Stimulated activated naive CD4-positive, alpha-beta T cell (primary cell): ENCODE data around the gene MT3.

Experiments
- DNase-seq, 6 experiments: peaks; one replicate each; lab custom pipeline; 2025; lab: John Stamatoyannopoulos, UW

MT3 gene

DNA sequence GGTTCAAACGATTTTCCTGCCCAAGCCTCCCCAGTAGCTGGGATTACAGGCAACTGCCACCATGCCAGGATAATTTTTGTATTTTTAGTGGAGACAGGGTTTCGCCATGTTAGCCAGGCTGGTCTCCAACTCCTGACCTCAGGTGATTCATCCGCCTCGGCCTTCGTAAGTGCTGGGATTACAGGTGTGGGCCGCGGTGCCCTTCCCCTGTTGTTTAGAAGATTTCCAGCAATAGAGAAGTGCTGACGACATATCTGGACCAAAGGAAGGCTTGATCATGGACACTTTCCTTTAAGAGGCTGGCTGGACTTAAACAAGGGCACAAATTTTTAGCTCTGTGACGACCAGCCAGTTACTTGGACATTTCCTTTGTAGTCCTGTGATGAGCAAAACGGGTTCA, 41.9 kb downstream of the MT3 start:
- DNase-seq = no peak

DNA sequence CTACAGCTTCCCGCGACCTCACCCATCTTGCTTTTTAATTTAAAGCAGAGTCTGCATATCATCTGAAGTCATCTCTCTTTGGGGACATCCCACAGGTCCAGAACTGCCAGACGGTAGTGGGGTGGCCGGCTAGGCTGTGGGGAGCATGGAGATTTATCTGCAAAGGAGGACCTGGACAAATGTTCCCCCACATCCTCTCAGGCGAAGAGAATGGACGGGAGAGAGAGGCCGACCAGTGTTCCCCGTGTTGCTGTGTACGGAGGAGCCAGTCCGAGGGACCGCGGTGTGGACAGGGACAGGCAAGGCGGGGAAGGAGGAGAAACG, 42.5 kb downstream of the MT3 start:
- DNase-seq = no peak

GRCh38 chr16:56632156-56632847, 43.0 kb downstream of the MT3 start, which contains the start of gene MT1M:
TSS of gene MT1M (plus strand) at chr16:56632659. CDS start at chr16:56632732, 73 bp downstream.
- DNase-seq = no peak

DNA sequence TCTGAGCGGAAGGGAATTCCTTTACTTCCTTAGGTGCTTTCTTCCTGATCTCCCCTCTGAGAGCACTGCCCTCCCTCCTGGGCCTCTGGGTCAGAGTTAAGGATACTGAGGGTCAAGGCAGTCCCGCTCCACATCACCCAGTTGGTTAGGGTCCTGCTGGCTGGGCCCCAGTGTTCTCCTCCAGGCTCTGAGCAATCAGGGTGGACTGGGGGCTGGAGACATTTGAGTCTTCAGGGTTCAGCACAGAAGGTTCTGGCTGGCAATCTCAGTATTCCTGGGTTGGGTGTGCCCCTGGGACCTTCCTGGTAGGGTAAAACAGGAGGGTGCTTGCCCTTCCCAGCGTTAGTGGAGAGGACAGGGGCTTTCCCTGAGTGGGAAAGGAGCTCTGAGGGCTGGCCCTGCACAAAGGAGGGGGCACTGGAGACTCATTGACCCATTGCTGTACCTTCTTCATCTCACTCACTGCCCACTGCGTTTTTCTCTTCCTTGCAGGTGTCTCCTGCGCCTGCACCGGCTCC, 43.6 kb downstream of the MT3 start:
- DNase-seq = no peak

DNA sequence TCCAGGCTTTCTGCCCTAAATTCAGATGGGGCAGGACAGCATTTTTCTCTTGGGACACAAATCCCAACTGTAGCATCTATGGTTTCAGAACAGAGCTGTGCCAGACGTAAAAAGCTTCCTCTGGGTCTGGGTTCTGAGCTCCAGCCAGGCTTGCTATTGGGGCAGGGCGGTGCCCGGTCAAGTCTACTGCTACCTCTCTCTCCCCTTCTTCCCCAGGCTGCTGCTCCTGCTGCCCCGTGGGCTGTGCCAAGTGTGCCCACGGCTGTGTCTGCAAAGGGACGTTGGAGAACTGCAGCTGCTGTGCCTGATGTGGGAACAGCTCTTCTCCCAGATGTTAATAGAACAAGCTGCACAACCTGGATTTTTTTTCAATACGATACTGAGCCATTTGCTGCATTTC, 44.2 kb downstream of the MT3 start:
- DNase-seq = no peak

- no peak for DNase-seq
Observed at GRCh38 chr16:56634715-56635440, 45.5 kb downstream of the MT3 start.

- no peak for DNase-seq
Observed at GRCh38 chr16:56635441-56635967, 46.2 kb downstream of the MT3 start.

GRCh38 chr16:56636616-56637413, 47.5 kb downstream of the MT3 start:
- no peak for DNase-seq

GRCh38 chr16:56637814-56638750, 48.8 kb downstream of the MT3 start, which contains the start of gene MT1A:
TSS of gene MT1A (plus strand) at chr16:56638666. CDS start at chr16:56638739, 73 bp downstream.
- no peak for DNase-seq

- DNase-seq = no peak
Observed at GRCh38 chr16:56639045-56639444, 49.7 kb downstream of the MT3 start.

- DNase-seq = no peak
Observed at GRCh38 chr16:56640076-56640475, 50.7 kb downstream of the MT3 start.
